Smooth muscle cell (in vitro differentiated cells): ENCODE data around the gene POLD2. TPM values are rescaled to one million over a fixed set of nuclear protein-coding genes. Genes with fewer than 3 reads are reported as not detected.

Source experiments
- DNase-seq: peaks from one replicate; lab custom pipeline; 2025; ENCODE audit not compliant: unreplicated experiment; lab: John Stamatoyannopoulos, UW
- H2AFZ ChIP-seq: fragments of 200-600 bp; sonication (generic); 2 replicates; pipeline ENCODE4 v1.6.0; 2016; ENCODE audit warnings: antibody characterized with exemption, low read depth, mild to moderate bottlenecking
- H3F3A ChIP-seq: fragments of 200-600 bp; sonication (generic); 2 replicates; pipeline ENCODE4 v1.6.0; 2017; ENCODE audit warnings: antibody characterized with exemption, low read depth
- H3K27ac ChIP-seq: fragments of 200-600 bp; sonication (generic); 2 replicates; pipeline ENCODE4 v1.5.1; 2016; ENCODE audit warnings: low read depth, mild to moderate bottlenecking
- H3K27me3 ChIP-seq: fragments of 200-600 bp; sonication (generic); 2 replicates; pipeline ENCODE4 v1.6.1; 2016; ENCODE audit warnings: low read depth, mild to moderate bottlenecking
- H3K36me3 ChIP-seq: fragments of 200-600 bp; sonication (generic); 2 replicates; pipeline ENCODE4 v1.5.1; 2016; ENCODE audit warnings: low read depth
- H3K4me1 ChIP-seq: fragments of 200-600 bp; sonication (generic); 2 replicates; pipeline ENCODE4 v1.5.1; 2016; ENCODE audit warnings: low read depth
- H3K4me2 ChIP-seq: fragments of 200-600 bp; sonication (generic); 2 replicates; pipeline ENCODE4 v1.6.0; 2016; ENCODE audit warnings: mild to moderate bottlenecking
- H3K4me3 ChIP-seq: fragments of 200-600 bp; sonication (generic); 2 replicates; pipeline ENCODE4 v1.5.1; 2016; ENCODE audit warnings: mild to moderate bottlenecking
- H3K79me2 ChIP-seq: fragments of 200-600 bp; sonication (generic); 2 replicates; pipeline ENCODE4 v1.6.0; 2016; ENCODE audit warnings: low read depth, mild to moderate bottlenecking
- H3K9ac ChIP-seq: fragments of 200-600 bp; sonication (generic); 2 replicates; pipeline ENCODE4 v1.6.0; 2016; ENCODE audit warnings: low read depth
- H3K9me3 ChIP-seq: fragments of 200-600 bp; sonication (generic); replicated peaks from 2 replicates; pipeline ENCODE4 v1.5.1; 2016; ENCODE audit warnings: low read depth
- H4K20me1 ChIP-seq: fragments of 200-600 bp; sonication (generic); 2 replicates; pipeline ENCODE4 v1.6.0; 2016; ENCODE audit warnings: low read depth
- WGBS: methylation state at CpG from one replicate; pipeline ENCODE4 v1.1.7; 2016; ENCODE audit warnings: low lambda C conversion rate; 5-methylcytosine and 5-hydroxymethylcytosine counted together
- polyA plus RNA-seq: library from polyadenylated mRNA; unstranded; fragments of >200 nt; fragmentation: Nextera tagmentation; extraction: Ambion mirVana; gene quantifications from 2 replicates; pipeline ENCODE4 v1.2.1, GENCODE V29; 2016
- total RNA-seq: library from RNA; depleted of rRNA; stranded (reverse); fragments of >200 nt; gene quantifications from 2 replicates; pipeline ENCODE4 v1.2.3, GENCODE V29; 2014
- TF ChIP-seq, protein P1 (sequence below): fragments of 200-600 bp; sonication (generic); IDR thresholded peaks from 2 replicates; pipeline ENCODE4 v1.5.1; 2017; ENCODE audit warnings: borderline replicate concordance, mild to moderate bottlenecking, antibody characterized with exemption; ENCODE audit not compliant: insufficient read depth, poor library complexity, severe bottlenecking

Gene POLD2
- total and polyA plus RNA-seq, 2 experiments from 2014 or later = 45.5 to 151 TPM

- 89% methylated on average over 5 of the region's 8 CpGs for WGBS
Observed at GRCh38 chr7:44096326-44096881, 26.9 kb downstream of the POLD2 start.

GRCh38 chr7:44095781-44096180, 27.6 kb downstream of the POLD2 start:
- Histone ChIP-seq H3K4me3 (no peak overlapping the region), H3K79me2 (no peaks in the 10 kb centered on the region), H4K20me1 (no peaks in the 10 kb centered on the region), H2AFZ (no peak overlapping the region), H3F3A (peaks cover 5% of the 10 kb centered on the region), H3K9ac (no peak overlapping the region), H3K27me3 (no peaks in the 10 kb centered on the region), H3K36me3 (no peaks in the 10 kb centered on the region), H3K4me1 (no peaks in the 10 kb centered on the region), H3K4me2 (no peak overlapping the region), H3K9me3 (no peaks in the 10 kb centered on the region), H3K27ac (no peak overlapping the region)
- 97% methylated on average over 3 of the region's 3 CpGs for WGBS
- DNase-seq = no peak
- TF ChIP-seq, protein P1, sequence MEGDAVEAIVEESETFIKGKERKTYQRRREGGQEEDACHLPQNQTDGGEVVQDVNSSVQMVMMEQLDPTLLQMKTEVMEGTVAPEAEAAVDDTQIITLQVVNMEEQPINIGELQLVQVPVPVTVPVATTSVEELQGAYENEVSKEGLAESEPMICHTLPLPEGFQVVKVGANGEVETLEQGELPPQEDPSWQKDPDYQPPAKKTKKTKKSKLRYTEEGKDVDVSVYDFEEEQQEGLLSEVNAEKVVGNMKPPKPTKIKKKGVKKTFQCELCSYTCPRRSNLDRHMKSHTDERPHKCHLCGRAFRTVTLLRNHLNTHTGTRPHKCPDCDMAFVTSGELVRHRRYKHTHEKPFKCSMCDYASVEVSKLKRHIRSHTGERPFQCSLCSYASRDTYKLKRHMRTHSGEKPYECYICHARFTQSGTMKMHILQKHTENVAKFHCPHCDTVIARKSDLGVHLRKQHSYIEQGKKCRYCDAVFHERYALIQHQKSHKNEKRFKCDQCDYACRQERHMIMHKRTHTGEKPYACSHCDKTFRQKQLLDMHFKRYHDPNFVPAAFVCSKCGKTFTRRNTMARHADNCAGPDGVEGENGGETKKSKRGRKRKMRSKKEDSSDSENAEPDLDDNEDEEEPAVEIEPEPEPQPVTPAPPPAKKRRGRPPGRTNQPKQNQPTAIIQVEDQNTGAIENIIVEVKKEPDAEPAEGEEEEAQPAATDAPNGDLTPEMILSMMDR = no peak

More at GRCh38 chr7:44096326-44096881, 26.9 kb downstream of the POLD2 start:
- H3F3A ChIP-seq = peaks cover 5% of the 10 kb centered on the region
- no peak overlapping the region for H3K4me2 ChIP-seq
- H4K20me1 ChIP-seq = no peaks in the 10 kb centered on the region
- no peak overlapping the region for H3K9ac ChIP-seq
- TF ChIP-seq, protein P1 = no peak
- no peak overlapping the region for H3K4me3 ChIP-seq
- H3K27me3 ChIP-seq = no peaks in the 10 kb centered on the region
- no peak for DNase-seq
- H3K4me1 ChIP-seq = no peaks in the 10 kb centered on the region
- no peaks in the 10 kb centered on the region for H3K79me2 ChIP-seq
- no peak overlapping the region for H3K27ac ChIP-seq
- H3K36me3 ChIP-seq = no peaks in the 10 kb centered on the region
- H2AFZ ChIP-seq = no peak overlapping the region
- H3K9me3 ChIP-seq = no peaks in the 10 kb centered on the region

DNA sequence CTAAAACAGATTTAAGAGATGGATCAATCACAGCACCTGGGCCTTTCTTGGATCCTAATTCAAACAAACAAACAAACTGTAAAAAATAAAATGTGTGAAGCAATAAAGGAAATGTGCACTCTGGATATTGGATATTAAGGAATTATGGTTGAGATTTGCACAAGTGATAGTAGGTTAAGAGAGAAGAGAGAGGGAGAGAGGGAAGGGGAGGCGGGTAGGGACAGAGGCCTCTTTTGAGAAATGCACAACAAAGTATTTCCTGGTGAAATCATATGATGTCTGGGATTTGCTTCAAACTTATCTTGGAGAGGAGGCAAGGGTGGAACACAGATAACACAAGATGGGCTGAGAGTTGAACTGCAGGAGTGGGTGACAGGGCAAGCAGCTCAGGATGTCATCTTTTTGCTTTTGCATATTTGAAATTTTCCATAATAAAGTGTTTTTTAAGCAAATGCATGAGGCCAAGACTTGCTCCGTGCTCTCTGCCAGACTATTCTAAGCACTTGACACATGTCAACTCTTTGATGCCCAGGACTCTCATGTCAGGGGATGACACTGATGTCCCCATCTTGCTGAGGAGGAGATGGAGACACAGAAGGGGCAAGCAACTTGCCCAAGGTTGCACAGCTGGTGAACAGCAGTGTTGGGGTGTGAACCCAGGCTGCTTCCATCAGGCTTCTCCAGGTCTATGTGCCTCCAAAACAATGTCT, 28.3 kb downstream of the POLD2 start:
- Histone ChIP-seq H3K4me1 (no peaks in the 10 kb centered on the region), H3K4me3 (no peak overlapping the region), H3K4me2 (no peak overlapping the region), H2AFZ (peak overlapping the region; percentile 84), H3K27me3 (no peaks in the 10 kb centered on the region), H4K20me1 (no peaks in the 10 kb centered on the region), H3K9me3 (no peaks in the 10 kb centered on the region), H3F3A (peaks cover 5% of the 10 kb centered on the region), H3K79me2 (no peaks in the 10 kb centered on the region), H3K27ac (peak overlapping the region; percentile 47), H3K36me3 (no peaks in the 10 kb centered on the region), H3K9ac (no peak overlapping the region)
- WGBS = 39% methylated on average over 2 of the region's 2 CpGs
- TF ChIP-seq, protein P1 = no peak
- DNase-seq = no peak
